Uterus (tissue), 2 donors: Measurements from ENCODE around the gene ABL2.
"Not testable (repeated sequence)": the region's sequence is repeated elsewhere in the genome, so short reads cannot be mapped to it uniquely, and the experiment has no call there.

Experiments used
- CTCF ChIP-seq, 4 experiments: fragments of 200-600 bp in 2 of 4; fragments of 450-650 bp in 2 of 4; sonication (generic) in 2 of 4; IDR thresholded peaks; one replicate each; pipeline ENCODE4 v1.5.1; 2016 to 2019; ENCODE audit warnings: antibody characterized with exemption in 4 of 4, mild to moderate bottlenecking in 2 of 4, moderate library complexity in 1 of 4
- POLR2A ChIP-seq, 2 donors: fragments of 450-650 bp; IDR thresholded peaks; one replicate each; pipeline ENCODE4 v1.6.1; 2016; ENCODE audit warnings: antibody characterized with exemption in 2 of 2, mild to moderate bottlenecking in 1 of 2, moderate library complexity in 1 of 2

GRCh38 chr1:179195857-179196256 lies 33.6 kb downstream of the ABL2 start:
- not testable (repeated sequence) for TF ChIP-seq CTCF, POLR2A (IDR thresholded peaks at IDR 0.05)
